SW480 (cell line): Measurements from ENCODE around the gene DENND6B.
"Not testable (repeated sequence)": the region's sequence is repeated elsewhere in the genome, so short reads cannot be mapped to it uniquely, and the experiment has no call there.

Experiments
- DNase-seq: peaks from one replicate; pipeline ENCODE4 v3.0.0-alpha.2; 2016; ENCODE audit warnings: low spot score

DENND6B gene

GRCh38 chr22:50289151-50289941 lies 37.5 kb downstream of the DENND6B start:
- DNase-seq: no peak

GRCh38 chr22:50287731-50288130 lies 39.1 kb downstream of the DENND6B start:
- no peak for DNase-seq

- no peak for DNase-seq
Observed at GRCh38 chr22:50286701-50287318, 40.0 kb downstream of the DENND6B start.

- DNase-seq: no peak
Observed at GRCh38 chr22:50286275-50286674, 40.5 kb downstream of the DENND6B start.

- DNase-seq: no peak
Observed at GRCh38 chr22:50285568-50286229, 41.1 kb downstream of the DENND6B start.

- DNase-seq: no peak
Observed at GRCh38 chr22:50284479-50284878, 42.3 kb downstream of the DENND6B start.

- no peak for DNase-seq
Observed at GRCh38 chr22:50283821-50284220, 43.0 kb downstream of the DENND6B start.

- DNase-seq: peak; percentile 82
Observed at GRCh38 chr22:50282361-50283155, 44.3 kb downstream of the DENND6B start.

- DNase-seq: no peak
Observed at GRCh38 chr22:50281957-50282356, 44.9 kb downstream of the DENND6B start.

GRCh38 chr22:50281384-50281760 lies 45.4 kb downstream of the DENND6B start:
- no peak for DNase-seq

GRCh38 chr22:50280708-50281383 lies 46.0 kb downstream of the DENND6B start:
- no peak for DNase-seq

- no peak for DNase-seq
Observed at GRCh38 chr22:50280022-50280707, 46.6 kb downstream of the DENND6B start.

GRCh38 chr22:50278956-50279619 lies 47.7 kb downstream of the DENND6B start:
- DNase-seq: no peak

GRCh38 chr22:50278461-50278860 lies 48.4 kb downstream of the DENND6B start:
- DNase-seq: no peak

GRCh38 chr22:50277761-50278160 lies 49.1 kb downstream of the DENND6B start:
- DNase-seq: no peak

GRCh38 chr22:50276143-50276542 lies 50.7 kb downstream of the DENND6B start:
- DNase-seq: no peak

GRCh38 chr22:50275181-50276055 lies 51.4 kb downstream of the DENND6B start:
- DNase-seq: no peak

- DNase-seq: no peak
Observed at GRCh38 chr22:50274771-50275170, 52.0 kb downstream of the DENND6B start.

GRCh38 chr22:50274311-50274710 lies 52.5 kb downstream of the DENND6B start:
- peak; percentile 68 for DNase-seq

GRCh38 chr22:50273781-50274180 lies 53.0 kb downstream of the DENND6B start:
- not testable (repeated sequence) for DNase-seq
